ENCODE data around the gene MTMR3. TPM values are rescaled to one million over a fixed set of nuclear protein-coding genes. Genes with fewer than 3 reads are reported as not detected.

Gene MTMR3
- total and polyA plus RNA-seq, 8 donors, result 37.4 to 55.4 (median 44.9) TPM

DNA sequence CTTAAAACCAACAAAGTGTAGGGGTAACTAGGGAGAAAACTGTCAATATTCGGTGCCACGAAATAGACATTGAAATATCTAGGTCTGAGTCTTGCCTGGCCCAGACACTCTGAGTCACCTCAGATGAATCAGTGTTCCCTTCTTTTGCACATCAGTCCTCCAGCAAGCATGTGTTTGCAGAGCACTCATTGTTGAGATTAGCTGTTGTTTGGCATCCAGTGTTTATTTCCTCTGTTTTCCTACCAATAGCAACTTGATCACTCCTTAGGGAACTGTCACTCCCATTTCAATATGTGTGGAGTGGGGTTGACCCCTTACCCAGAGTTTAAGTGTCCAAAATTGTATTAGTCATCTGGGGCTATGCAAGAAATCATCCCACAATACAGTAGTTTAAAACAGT lies 40.2 kb upstream of the MTMR3 start:
- peak; percentile 54 for ATAC-seq
- H3K27ac ChIP-seq, result peak overlapping the region; percentile 31 to 60

GRCh38 chr22:29846290-29846689 lies 36.7 kb upstream of the MTMR3 start:
- intact Hi-C loops (cut with DNase I), result no loop called here
- no peak overlapping the region for H3K27ac ChIP-seq
- no peaks in the 10 kb centered on the region for H3K27me3 ChIP-seq
- H3K9me3 ChIP-seq, result peaks cover 0 to 8% of the 10 kb centered on the region in 2 donors
- ATAC-seq (no peak), DNase-seq (no peak)
- no peaks in the 10 kb centered on the region for H3K36me3 ChIP-seq
- TF ChIP-seq, protein P1, sequence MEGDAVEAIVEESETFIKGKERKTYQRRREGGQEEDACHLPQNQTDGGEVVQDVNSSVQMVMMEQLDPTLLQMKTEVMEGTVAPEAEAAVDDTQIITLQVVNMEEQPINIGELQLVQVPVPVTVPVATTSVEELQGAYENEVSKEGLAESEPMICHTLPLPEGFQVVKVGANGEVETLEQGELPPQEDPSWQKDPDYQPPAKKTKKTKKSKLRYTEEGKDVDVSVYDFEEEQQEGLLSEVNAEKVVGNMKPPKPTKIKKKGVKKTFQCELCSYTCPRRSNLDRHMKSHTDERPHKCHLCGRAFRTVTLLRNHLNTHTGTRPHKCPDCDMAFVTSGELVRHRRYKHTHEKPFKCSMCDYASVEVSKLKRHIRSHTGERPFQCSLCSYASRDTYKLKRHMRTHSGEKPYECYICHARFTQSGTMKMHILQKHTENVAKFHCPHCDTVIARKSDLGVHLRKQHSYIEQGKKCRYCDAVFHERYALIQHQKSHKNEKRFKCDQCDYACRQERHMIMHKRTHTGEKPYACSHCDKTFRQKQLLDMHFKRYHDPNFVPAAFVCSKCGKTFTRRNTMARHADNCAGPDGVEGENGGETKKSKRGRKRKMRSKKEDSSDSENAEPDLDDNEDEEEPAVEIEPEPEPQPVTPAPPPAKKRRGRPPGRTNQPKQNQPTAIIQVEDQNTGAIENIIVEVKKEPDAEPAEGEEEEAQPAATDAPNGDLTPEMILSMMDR (IDR thresholded peaks at IDR 0.05), result no peak
- no peak overlapping the region for H3K4me3 ChIP-seq
- peaks cover 0 to 8% of the 10 kb centered on the region in 2 donors for H3K4me1 ChIP-seq

More for the DNA sequence above, 40.2 kb upstream of the MTMR3 start:
- Histone ChIP-seq H3K4me3 (no peak overlapping the region), H3K9me3 (peaks cover 0 to 8% of the 10 kb centered on the region in 2 donors), H3K4me1 (peaks cover 5 to 11% of the 10 kb centered on the region in 2 donors), H3K36me3 (no peaks in the 10 kb centered on the region), H3K27me3 (no peaks in the 10 kb centered on the region)
- DNase-seq, result no peak
- TF ChIP-seq, protein P1 (IDR thresholded peaks at IDR 0.05), result no peak
- intact Hi-C loops (cut with DNase I), result no loop called here

DNA sequence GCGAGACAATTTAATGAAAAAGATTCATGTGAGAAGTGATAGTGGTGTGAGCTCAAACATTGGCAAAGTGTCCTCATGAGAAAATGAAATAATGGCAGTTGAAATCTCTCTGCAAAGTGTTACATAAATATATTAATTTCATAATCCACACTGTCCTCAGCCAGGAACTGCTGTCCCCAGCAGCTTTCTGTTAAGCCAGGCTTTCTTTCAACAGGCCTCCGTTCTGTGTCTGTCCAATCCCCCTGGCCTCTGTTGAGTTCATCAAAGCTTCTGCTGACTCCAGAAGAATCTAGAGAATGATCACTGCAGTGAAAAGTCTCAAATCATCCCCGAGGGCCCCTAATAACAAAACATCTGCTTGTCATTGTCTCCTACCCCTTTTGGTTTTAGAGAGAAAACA lies 34.9 kb upstream of the MTMR3 start:
- TF ChIP-seq, protein P1 (IDR thresholded peaks at IDR 0.05), result no peak
- DNase-seq (peak in 1 of 4 donors; percentile 11), ATAC-seq (no peak)
- H3K27ac ChIP-seq, result peak overlapping the region in 1 of 2 donors; percentile 70
- H3K4me1 ChIP-seq, result peaks cover 0 to 8% of the 10 kb centered on the region in 2 donors
- intact Hi-C loops (cut with DNase I), result no loop called here
- H3K36me3 ChIP-seq, result no peaks in the 10 kb centered on the region
- no peak overlapping the region for H3K4me3 ChIP-seq
- H3K27me3 ChIP-seq, result no peaks in the 10 kb centered on the region
- H3K9me3 ChIP-seq, result peaks cover 0 to 8% of the 10 kb centered on the region in 2 donors

DNA sequence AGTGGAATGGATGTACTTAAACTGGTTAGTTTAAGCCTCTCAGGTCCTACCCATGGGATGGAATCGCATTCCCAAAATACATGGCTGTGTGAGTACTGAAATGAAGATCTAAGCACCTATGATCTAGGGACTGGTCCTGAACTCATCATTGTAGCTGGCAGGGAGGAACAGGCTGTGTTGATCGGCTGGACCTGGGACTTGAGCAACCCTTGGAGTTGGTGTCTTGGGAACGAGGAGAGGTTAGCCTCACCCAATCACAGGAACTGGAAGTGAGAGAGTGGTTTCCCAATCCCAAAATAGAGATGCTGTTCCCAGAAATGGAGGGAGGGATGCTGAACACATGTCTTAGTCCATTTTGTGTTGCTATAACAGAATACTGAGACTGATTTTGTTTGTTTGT lies 28.5 kb upstream of the MTMR3 start:
- ATAC-seq (no peak), DNase-seq (no peak)
- Histone ChIP-seq H3K27me3 (no peaks in the 10 kb centered on the region), H3K4me3 (no peak overlapping the region), H3K9me3 (no peaks in the 10 kb centered on the region), H3K36me3 (no peaks in the 10 kb centered on the region), H3K27ac (no peak overlapping the region), H3K4me1 (peaks cover 0 to 17% of the 10 kb centered on the region in 2 donors)
- TF ChIP-seq, protein P1 (IDR thresholded peaks at IDR 0.05), result no peak
- intact Hi-C loops (cut with DNase I), result no loop called here

GRCh38 chr22:29855611-29856181 lies 27.3 kb upstream of the MTMR3 start:
- TF ChIP-seq, protein P1 (IDR thresholded peaks at IDR 0.05), result no peak
- H3K36me3 ChIP-seq, result no peaks in the 10 kb centered on the region
- no peak overlapping the region for H3K4me3 ChIP-seq
- DNase-seq (no peak), ATAC-seq (peak; percentile 44)
- no peaks in the 10 kb centered on the region for H3K27me3 ChIP-seq
- H3K27ac ChIP-seq, result peak overlapping the region in 1 of 2 donors; percentile 57
- intact Hi-C loops (cut with DNase I), result no loop called here
- H3K4me1 ChIP-seq, result peaks cover 0 to 30% of the 10 kb centered on the region in 2 donors
- no peaks in the 10 kb centered on the region for H3K9me3 ChIP-seq

Measured in left lung (tissue), 10 donors.